Hindlimb muscle (tissue), 1 donor: ENCODE results near the gene CASZ1. TPM values are rescaled to one million over a fixed set of nuclear protein-coding genes. Genes with fewer than 3 reads are reported as not detected.

ENCODE experiments used
- DNase-seq: peaks from one replicate; pipeline ENCODE4 v3.0.0-alpha.2; 2013
- polyA plus RNA-seq: library from polyadenylated mRNA; unstranded; fragments of 120-200 nt; gene quantifications from one replicate; pipeline ENCODE4 v1.2.1, GENCODE V29; 2013; ENCODE audit not compliant: insufficient read length

The CASZ1 gene
- polyA plus RNA-seq, 1 donor = 82.9 TPM

GRCh38 chr1:10650556-10651388 is 145.7 kb downstream of the CASZ1 start:
- no peak for DNase-seq

DNA sequence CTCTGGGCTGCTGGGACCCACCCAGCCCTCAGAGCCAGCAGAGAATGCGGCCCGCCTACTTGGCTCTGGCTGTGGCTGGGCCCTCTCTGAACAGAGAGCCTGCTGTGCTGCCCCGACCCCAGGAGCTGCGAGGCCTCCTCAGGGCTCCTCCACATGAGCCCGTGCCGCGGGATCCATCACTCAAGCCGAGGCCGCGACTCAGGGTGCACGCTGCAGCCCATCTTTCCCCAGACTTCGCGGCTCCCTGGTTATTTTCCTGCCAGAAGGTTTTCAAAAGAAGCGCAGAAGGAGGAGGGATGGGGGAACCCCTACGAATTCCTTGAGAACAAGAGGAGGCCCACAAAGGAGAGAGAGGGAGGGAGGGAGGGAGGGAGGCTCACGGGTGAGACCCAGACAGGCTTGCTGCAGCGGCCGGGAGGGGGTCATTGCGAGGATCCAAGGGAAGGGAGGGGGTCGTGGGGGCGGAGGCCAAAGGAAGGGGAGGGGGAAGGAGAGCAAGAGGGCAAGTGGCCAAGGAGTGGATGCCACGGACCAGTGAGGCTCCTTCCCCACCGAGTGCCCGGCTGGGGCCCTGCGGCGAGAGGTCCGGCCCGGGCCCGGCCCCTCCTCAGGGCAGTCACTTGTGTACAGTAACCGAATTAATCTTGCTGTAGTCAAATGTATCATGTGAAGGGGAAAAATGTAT is 146.8 kb downstream of the CASZ1 start:
- no peak for DNase-seq

GRCh38 chr1:10648689-10649516 is 147.5 kb downstream of the CASZ1 start:
- no peak for DNase-seq

DNA sequence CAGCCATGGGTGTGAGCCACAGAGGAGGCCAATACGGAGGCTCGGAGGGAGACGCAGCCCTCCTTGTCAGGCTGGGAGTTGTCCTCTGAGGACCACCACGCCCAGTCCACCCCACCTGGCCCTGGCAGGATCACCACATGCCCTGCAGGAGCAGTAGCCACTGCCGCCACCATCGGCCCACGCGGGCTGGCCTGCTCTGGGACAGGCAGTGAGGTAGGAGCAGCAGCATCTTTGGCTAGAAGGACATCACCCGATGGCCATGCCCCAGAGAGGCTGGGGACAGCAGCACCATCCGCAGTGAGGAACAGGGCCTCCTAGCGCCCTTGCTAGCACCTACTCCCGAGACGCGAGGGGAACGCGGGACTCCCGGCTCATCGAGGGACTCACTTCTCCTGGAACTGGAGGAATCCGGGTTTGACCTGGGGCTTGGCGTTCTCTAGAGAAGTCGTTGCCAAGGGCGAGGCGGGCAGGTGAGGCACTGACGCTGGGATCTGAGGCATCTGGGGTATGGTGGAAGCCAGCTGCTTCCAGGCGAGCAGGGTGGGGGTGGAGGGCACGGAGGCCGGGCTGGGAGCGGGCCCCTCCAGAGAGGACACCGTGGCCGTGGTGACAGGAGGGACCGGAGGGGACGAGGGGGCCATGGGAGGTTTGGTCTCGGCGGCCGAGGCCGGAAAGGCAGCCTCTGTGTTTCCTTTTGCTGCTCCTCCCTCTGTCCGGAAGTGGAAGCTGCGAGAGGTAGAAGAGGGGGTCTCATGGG is 148.9 kb downstream of the CASZ1 start:
- DNase-seq = no peak

DNA sequence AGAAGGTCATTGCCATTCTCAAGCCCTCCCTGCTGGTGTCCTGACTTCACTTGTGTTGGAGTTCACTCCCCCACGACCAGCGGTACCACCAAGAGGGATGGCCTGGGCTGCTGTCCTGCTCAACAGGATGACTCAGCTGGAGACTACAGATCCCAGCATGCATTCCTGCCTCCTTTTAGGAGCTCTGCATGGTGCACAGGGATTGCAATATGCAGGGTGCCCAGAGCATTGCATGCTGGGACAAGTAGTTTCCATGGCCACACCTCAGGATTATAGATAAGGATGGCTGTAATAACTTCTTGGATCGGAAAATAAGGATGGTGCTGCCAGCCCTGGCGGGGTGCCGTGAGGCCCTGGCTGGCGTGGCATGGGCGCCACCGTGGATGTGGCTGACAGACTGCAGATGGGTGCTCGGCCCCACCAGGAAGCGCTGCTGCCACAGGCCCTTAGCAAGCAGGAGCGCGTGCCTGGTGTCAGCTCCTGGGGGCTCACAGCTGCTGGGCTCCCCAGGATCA is 150.0 kb downstream of the CASZ1 start:
- DNase-seq = no peak

DNA sequence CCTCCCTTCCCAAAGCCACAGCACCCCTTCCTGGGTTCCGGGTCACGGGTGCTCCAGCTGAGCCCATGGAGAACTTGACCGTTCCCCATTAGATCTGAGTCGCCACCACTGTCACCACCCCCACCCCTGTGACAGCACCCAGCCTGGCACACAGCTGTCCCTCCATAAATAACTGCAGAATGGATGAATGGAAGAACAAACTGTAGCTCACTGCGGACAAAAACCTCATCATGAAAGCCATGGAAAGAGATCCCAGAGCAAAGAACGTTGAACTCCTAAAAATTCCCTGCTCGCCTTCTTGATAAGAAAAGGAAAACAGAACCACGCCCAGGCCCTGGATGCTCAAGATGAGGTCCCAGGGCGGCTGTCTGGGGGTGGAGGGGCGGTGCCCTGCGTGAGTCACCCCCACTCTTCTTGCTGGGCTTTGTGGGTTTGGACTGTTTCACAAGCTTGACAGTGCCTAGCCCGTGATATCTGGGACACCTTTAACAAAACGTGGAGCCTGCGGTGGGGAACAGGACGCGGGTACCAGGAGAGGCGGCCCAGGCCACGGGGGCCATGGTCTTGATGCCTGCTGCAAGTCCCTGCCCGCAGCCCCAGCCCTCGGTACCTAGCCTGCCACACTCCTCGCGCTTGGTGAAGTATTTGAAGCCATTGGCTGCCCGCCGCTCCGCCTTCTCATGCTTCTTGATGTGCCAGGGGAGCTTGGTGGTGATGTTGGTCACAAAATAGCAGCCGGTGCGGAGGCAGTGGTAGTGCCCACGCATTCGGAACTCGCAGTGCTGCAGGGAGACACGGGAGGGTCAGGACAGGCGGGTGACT is 151.9 kb downstream of the CASZ1 start:
- no peak for DNase-seq

DNA sequence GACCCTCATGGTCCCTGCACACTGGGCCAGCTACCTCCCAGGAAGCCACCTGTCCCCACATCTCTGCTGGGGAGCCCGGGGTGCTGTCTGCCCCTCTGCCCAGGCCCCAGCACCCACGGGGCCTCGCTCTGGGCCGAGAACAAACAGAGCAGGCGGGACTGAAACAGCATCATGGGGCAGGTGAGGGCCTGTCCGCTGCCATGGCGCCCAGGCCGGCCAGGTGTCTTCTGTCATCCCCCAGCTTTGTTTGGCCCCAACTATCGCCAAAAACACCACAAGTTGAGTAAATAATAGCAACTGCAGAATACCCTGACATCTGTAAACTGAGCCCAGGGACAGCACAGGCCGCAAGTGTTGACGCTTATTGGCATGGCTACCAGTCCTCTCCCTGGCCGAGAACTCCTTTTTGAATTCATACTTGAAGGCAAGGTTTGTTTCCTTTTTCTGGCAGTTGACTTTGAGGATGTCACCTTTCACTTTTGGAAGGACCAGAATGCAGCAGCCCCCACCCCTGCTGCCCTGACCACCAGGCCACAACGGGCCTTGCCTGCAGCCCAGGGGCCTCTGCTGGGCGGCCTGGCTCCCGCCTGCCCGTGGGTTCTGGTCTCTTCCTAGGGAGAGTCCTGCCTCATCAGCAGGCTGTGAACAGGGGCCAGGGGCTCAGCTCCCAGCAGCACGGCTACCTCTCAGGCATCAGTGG is 152.7 kb downstream of the CASZ1 start:
- no peak for DNase-seq

DNA sequence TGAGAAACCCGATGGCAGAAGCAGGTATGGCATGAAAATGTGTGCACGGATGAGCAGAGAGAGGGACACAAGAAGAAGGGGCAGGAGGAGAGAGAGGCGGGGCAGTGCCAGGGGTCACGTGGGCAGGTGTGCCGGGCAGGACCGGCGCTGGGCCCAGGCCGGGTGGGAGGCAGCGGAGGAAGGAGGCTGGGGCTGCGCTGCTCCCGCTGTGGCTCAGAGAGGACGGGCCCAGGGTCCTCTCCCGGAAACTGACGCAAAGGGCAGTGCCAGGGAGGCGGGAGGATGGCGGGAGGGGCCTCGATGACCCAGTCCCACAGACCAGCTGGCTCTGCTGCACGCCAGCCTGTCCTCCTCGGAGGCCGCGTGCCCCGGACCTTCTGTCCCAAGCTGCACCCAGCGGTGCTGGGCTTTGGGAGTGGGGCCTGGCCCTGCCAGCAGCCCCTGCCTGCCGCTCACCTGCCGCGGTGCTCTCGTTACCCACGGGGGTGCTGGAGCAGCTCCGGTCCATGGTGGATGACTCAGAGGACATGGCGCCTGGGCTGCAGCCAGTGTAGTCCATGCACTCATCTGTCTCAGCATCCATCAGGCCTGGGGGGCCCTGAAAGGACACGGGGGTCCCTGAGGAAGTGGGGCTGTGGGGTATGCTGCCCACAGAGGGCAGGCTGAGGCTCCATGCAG is 153.9 kb downstream of the CASZ1 start:
- no peak for DNase-seq

GRCh38 chr1:10641976-10642375 is 154.5 kb downstream of the CASZ1 start:
- no peak for DNase-seq

DNA sequence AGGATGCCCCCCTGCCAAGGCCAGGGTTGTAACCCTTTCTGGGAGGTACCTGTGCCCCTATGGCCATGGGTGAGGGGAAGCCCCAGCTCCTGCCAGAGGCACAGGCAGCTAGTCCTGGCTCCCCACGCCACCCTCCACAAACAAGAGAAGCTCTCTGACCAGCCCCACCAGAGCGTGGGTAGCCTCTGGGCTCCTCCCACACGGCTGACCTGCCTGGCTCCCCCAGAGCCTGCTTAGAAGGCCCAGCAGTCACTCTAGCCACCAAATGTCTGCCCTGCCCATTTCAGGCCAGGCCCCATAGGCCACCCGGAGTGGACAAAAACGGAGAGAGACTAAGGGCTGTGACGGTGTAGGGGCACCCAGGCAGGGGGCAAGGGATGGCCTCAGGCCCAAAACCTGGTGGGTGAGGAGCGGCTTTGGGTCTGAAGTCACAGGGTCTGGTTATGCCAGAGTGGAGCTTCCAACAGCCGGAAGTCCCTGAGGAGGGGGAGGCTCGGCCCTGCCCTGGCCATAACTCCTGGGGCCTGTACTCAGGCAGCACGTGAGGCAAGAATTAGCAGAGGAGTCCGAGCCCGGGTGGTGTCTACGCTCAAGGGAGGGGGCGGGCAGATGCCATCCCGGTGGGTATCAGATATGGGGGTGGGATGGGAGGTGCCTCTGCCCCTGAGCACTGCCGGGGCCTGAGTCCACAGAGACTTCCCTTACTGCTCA is 155.4 kb downstream of the CASZ1 start:
- no peak for DNase-seq

GRCh38 chr1:10639775-10640578 is 156.5 kb downstream of the CASZ1 start:
- no peak for DNase-seq

DNA sequence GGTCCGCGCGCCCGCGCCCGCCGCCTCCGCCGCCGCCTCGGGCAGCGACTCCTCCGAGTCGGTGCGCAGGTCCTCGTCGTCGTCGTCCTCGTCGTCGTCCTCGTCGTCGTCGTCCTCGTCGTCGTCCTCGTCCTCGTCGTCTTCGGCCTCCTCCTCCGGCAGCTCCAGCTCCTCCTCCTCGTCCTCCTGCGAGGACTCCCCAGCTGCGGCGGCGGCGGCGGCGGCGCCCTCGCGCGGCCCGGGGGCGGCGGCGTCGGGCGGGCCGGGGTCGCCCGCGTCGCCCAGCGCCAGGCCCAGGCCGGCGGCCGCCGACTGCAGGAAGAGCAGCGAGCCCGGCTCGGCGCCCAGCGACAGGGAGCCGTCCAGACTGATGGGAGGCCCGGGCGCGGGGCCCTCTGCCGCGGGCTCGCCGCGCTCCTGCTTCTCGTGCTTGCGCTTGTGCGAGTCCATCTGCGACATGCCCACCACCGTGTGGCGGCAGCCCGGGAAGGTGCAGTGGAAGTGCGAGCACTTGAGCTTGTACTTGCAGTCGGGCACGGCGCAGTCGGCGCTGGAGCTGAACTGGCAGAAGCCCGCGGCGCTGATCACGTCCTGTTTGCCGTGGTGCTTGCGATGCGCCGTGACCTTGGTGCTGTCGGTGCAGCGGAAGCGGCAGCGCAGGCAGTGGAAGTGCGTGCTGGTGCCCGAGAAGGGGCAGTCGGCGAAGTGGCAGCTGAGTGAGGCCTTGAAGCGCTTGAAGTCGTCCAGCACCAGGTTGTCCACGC is 157.3 kb downstream of the CASZ1 start:
- peak; percentile 42 for DNase-seq

- no peak for DNase-seq
Observed at GRCh38 chr1:10638559-10639005, 157.9 kb downstream of the CASZ1 start.

DNA sequence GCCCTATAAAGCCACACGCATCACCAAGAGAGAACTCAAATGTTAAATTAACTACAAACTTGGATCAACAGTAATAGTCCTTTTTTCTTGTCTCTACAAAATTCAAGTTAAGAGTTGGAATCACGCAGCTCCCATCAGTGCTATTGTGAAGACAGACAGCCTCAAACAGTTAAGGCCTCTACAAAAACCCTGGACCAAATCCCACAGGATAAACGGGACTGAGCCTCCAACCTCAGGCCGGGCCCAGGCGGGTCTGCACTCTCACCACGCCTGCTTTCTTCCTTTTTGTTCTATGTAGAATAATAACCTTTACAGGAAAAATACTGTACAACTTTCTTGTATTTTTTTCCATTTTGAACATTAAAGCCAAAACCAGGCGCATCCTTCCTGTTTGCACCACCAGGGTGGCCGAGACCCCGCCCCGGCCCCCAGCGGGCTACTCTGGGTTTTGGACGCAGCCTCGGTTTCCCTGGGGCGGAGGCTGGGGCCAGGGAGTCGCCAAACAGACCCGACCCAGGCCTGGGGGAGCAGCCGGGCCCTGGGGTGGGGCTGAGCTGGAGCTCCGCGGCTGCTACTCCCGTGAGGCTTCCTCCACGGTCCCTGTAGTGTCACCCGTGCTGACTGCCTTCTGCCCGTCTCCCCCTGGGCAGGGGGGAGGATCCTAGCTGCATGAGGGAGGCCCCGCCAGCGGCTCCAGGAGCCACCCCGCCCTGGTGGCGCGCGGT is 158.4 kb downstream of the CASZ1 start:
- DNase-seq = no peak

DNA sequence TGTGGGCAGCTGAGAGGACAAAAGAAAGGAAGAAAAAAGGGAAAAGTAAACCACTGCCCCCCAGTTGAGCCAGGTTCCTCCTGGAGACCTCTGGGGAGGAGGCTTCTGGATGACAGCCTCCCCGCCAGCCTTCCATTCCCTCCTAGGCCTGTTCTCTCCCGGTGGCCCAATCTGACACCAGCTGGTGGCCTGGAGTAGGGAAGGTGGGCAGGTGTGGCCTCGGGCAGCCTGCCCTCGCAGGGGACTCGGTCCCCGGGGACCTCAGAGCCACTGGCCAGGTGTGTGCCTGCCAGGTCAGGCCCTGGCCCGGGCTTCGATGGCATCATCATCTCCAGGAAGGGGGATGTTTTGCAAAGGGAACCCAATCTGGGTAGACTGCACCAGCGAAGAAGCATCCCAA is 159.0 kb downstream of the CASZ1 start:
- DNase-seq = no peak

GRCh38 chr1:10635992-10636391 is 160.5 kb downstream of the CASZ1 start:
- DNase-seq = no peak
